Measurements from ENCODE around the gene AP5S1. TPM values are rescaled to one million over a fixed set of nuclear protein-coding genes. Genes with fewer than 3 reads are reported as not detected.
"Not testable (repeated sequence)": the region's sequence is repeated elsewhere in the genome, so short reads cannot be mapped to it uniquely, and the experiment has no call there.

Gene AP5S1
- total RNA-seq, 1 donor from 2014 or later = 10.7 TPM

DNA sequence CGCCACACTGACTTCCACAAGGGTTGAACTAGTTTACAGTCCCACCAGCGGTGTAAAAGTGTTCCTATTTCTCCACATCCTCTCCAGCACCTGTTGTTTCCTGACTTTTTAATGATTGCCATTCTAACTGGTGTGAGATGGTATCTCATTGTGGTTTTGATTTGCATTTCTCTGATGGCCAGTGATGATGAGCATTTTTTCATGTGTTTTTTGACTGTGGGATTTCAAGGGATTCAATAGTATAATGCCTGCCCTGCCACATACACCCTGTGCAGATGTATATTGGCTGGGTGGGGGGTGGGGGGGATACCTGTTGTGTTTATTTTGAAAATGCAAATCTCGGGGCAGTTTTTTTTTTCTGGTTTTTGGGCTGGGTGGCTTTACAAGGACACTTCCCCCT is 26.2 kb upstream of the AP5S1 start:
- not testable (repeated sequence) for ATAC-seq

DNA sequence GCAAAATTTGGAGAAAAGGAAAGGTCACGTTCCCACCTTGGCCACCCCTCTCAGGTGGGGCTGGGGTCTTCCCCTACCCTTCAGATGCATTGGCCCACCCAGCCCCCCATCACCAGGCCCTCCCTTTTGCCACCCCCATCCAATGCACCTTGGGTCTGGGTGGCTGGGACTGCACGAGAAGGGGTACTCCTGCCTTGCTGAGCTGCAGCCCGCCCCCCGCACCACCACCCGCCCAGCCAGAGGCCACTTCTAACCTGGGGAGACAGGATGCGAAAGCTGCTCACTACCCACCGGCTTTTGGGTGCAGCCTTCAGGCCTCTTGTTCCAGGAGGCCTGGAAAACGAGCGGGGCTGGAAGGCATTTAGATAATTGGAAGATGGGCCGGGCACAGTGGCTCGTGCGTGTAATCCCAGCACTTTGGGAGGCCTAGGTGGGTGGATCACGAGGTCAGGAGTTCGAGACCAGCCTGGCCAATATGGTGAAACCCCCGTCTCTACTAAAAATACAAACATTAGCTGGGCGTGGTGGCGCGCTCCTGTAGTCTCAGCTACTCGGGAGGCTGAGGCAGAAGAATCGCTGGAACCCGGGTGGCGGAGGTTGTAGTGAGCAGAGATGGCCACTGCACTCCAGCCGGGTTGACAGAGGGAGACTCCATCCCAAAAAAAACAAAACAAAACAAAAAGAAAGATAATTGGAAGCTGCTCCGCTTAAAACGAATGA is 25.5 kb upstream of the AP5S1 start:
- ATAC-seq = no peak

DNA sequence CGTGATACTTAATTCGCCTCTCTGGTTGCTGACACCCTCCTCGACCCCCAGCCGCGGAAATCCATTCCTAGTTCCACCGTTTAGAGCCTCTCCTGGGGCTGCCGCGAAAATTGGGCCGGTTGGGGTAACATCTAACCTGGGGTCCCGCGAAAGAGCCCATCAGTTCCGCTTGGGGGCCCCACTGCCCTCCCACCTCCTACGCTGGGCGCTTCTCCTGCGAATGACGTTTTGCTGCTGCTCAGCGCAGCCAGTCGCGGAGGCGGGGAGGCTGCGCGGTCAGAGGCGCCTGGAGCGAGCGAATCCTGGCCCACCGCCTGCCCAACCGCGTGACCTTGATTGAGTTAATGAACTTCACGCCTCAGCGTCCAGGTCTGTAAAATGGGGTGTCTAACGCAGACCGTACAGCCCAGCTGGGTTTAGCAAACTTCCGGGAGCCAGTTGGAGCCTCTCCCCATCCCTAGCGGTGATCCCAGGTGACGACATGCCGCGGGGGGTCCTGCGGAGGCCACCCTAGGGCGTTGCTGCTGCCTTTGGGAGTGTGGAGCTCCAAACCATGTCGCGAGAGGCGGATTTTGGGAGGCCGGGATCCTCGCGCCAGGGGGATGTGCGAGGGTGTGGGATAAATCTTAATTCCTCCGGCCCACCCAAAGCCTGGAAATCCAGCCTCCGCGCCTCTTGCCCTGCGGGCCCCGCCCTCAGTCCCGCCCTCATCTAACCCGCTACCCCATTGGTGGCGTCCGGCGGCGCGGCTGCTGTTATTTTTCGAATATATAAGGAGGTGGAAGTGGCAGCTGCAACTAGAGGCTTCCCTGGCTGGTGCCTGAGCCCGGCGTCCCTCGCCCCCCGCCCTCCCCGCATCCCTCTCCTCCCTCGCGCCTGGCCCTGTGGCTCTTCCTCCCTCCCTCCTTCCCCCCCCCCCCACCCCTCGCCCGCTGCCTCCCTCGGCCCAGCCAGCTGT is 24.6 kb upstream of the AP5S1 start, which contains the start of gene CDC25B:
Gene CDC25B, plus strand, starts transcription at position 800 of the 958 bp plus-strand sequence. CDS start 222 bp downstream, outside the sequence.
- peak; percentile 84 for ATAC-seq

DNA sequence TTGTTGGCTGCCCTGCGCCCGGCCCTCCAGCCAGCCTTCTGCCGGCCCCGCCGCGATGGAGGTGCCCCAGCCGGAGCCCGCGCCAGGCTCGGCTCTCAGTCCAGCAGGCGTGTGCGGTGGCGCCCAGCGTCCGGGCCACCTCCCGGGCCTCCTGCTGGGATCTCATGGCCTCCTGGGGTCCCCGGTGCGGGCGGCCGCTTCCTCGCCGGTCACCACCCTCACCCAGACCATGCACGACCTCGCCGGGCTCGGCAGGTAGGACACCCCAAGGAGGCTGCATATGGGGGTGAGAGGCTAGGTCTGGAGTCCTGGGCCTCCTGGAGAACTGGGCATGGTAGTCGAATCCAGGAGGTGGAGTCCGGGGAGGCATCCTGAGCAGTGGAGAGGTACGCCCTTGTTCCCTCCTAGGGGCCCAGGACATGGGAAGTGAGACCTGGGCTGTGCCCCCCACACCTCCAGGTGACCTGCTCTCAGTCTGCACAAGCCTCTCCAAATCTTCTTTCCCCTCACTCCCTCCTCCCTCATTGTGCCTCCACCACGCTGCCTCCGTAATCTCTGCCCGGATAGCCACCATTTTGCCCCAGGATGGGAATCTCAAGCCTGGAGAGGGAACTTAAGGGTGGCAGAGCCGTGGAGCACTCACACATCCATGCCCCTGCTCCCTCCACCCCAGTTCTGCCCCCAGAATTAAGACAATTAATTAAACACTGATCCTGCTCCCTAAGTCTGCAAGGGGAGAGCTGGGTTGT is 23.7 kb upstream of the AP5S1 start:
- peak; percentile 8 for ATAC-seq

DNA sequence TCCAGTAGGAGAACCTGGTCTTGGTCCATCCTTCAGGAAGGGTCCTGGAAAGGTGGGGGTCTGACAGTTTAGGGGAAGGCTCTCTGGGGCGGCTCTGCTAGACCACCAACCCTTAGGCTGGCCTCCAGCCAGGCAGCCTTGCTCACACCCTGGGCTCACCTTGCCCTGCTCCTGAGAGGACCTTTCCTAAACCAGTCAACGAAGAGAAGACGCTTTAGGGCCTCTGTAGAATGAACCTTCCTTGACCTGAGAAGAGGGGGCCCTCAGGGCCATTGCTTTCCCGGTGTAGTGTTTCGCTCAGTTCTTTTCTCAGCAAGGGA is 23.2 kb upstream of the AP5S1 start:
- no peak for ATAC-seq

DNA sequence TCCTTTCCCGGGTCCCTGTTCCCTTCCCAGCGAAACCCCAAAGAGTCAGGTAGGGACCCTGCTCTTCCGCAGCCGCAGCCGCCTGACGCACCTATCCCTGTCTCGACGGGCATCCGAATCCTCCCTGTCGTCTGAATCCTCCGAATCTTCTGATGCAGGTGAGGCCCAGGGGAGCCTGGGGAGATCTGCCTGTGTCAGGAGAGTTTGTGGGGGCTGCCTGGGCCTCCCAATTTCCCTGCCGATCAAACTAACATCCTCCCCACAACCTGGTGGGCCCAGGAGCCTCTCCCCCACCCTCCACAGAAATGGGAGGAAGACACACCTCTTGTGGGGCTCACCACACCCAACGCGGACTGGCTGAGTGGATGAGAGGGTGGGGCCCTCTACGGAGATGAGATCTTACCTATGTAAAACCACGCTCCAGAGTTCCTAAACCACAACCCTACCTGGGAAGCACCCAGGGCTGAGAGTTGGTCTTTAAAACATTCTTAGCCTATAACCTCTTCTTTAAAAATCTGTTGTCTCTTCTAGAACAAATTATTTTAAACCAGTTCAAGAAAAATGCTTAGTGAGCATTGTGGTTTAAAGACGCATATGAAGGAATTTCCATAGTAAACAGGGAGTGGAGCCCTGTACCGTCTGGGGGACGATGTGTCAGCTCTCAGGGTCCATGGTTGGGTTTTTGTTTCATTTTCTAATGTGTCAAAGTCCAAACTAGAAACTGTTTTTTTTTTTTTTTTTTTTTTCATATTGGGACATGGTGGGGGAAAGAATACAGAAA is 22.6 kb upstream of the AP5S1 start:
- peak; percentile 52 for ATAC-seq

- no peak for ATAC-seq
Observed at GRCh38 chr20:3798373-3798768, 22.0 kb upstream of the AP5S1 start.

GRCh38 chr20:3798908-3799248 is 21.5 kb upstream of the AP5S1 start:
- no peak for ATAC-seq

- no peak for ATAC-seq
Observed at GRCh38 chr20:3800256-3800877, 20.0 kb upstream of the AP5S1 start.

- ATAC-seq = no peak
Observed at GRCh38 chr20:3800878-3801260, 19.5 kb upstream of the AP5S1 start.

DNA sequence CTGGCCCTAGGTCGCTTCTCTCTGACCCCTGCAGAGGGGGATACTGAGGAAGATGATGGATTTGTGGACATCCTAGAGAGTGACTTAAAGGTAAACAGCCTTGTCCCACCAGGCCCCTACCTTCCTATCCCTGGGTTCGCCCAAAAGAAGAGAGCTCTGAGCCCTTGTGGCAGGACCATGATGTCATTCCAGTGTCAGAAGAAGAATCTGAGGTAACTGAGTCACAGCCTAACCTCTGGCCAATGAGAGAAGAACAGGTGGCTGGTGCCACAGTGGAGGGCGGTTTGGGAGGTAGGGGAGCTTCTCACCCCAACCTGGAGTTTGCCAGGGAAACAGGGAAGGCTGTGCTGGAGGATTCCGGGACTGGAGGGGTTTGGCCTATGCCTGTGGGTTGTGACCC is 19.0 kb upstream of the AP5S1 start:
- ATAC-seq = no peak

- ATAC-seq = no peak
Observed at GRCh38 chr20:3801846-3802245, 18.5 kb upstream of the AP5S1 start.

GRCh38 chr20:3802524-3803239 is 17.7 kb upstream of the AP5S1 start:
- ATAC-seq = no peak

GRCh38 chr20:3803289-3803688 is 17.1 kb upstream of the AP5S1 start:
- ATAC-seq = no peak

DNA sequence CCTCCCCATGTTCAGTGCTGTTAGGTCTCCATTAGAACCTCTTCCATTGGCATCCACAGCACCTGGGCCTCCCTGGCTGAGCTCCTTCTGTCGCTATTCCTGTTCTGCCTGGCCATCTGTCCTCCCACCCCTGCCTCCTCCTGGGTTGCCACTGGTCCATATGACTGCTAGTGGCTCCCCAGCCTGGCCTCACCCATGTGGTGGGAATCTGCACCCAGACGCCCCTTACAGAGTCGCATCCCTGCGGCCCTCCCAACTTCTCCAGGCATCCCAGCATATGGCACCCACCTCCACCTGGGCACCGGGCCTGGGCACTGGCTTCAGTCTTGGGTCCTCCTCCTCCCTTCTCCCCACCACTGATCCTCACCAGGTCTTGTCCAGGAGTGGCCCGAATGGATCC is 16.5 kb upstream of the AP5S1 start:
- no peak for ATAC-seq

GRCh38 chr20:3804254-3804751 is 16.0 kb upstream of the AP5S1 start:
- peak; percentile 25 for ATAC-seq

DNA sequence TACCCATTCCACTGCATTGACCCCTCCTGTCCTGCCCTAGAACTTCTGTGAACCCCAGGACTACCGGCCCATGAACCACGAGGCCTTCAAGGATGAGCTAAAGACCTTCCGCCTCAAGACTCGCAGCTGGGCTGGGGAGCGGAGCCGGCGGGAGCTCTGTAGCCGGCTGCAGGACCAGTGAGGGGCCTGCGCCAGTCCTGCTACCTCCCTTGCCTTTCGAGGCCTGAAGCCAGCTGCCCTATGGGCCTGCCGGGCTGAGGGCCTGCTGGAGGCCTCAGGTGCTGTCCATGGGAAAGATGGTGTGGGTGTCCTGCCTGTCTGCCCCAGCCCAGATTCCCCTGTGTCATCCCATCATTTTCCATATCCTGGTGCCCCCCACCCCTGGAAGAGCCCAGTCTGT is 15.6 kb upstream of the AP5S1 start:
- no peak for ATAC-seq

DNA sequence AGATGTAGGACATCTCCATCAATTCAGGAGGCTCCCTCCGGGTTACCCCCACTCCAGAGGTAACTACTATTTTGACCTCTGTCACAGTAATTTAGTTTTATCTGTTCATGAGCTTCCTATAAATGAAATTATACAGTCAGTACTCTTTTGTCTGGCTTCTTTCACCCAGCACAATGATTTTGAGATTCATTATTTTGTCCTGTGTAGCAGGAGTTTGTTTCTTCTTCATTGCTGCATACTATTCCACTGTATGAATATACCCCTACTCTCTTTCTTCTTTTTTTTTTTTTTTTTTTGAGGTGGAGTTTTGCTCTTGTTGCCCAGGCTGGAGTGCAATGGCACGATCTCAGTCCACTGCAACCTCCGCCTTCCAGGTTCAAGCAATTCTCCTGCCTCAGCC is 11.8 kb upstream of the AP5S1 start:
- ATAC-seq = no peak

DNA sequence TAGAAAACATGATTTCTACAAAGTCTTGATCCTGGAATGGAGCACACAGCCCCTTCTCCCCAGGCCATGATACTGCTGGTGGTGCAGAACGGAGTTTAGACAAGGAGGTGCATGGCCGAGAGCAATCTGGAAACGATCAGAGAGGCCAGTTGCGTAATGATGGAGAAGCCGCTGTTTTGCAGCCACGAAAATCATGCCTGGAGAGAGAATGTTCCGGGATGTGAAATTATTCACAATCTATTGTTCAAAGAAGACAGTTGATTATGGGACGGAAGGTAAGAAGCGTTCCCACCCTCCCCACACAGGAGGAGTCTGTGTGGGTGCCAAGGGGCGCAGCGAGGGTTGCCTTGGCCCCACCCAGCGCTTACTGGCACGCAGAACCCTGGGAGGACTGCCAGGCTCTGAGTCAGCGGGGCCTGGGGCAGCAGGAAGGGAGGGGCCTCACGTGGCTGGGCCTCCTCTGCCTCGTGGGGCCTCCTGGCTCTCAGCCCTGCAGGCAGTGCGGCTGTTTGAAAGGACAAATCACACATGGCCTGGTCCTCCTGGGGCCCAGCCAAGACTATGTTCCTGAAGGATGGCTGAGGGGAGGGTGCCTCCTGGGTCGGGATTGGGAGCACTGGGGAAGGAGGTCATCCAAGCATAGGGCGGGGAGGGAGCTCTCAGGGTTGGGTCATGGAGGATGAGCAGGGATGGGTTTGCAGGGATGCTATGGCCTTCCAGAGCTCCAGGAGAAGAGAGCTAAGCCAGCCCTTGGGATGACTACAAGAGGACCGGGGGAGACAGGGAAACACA is 8.7 kb upstream of the AP5S1 start:
- ATAC-seq = peak; percentile 96

DNA sequence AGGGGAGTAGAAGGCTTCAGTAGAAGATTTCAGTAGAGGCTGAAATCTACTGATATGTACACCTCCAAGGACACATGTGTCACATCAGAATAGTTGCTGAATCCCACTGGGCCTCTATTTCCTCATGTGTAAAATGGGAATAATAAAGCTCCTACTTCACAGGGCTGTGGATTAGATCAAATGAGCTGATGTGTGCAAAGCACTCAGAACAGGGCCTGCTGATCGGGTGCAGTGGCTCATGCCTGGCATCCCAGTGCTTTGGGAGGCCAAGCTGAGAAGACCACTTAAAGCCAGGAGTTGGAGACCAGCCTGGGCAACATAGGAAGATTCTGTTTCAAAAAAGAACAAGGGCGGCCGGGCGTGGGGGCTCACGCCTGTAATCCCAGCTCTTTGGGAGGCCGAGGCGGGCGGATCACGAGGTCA is 8.1 kb upstream of the AP5S1 start:
- ATAC-seq = no peak

Measured in esophagus mucosa (tissue), 1 donor.